ENCODE measurements around the gene KRTAP4-9.
"Not testable (repeated sequence)": the region's sequence is repeated elsewhere in the genome, so short reads cannot be mapped to it uniquely, and the experiment has no call there.

DNA sequence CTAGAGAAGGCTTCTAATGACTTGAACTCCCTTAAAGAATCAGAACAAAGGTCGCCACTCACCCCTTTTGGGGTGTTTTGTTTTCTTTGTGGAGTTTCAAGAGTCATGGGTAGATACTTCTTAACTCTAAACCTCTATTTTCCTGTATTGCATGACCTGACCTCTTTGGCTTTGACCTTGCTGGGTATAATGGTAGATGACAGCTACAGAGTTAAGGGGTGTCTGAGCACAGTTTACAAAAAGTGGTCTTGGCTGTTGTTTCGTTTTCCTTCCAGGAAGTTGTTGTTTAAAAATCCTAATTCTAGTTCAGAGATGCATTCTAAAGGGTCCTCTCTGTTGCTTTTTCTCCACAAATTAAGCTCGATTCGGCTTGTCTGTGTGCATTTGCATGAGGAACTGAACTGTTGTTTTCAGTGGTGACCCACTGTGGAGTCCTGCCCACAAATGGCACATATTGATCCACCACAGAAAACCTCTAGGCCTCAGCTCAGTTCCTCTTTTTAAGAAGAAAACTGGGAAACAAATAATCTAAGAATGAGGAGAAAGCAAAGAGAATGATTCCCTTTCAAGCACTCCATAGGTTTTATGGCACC lies 16.3 kb upstream of the KRTAP4-9 start:
- TF ChIP-seq, protein P1, sequence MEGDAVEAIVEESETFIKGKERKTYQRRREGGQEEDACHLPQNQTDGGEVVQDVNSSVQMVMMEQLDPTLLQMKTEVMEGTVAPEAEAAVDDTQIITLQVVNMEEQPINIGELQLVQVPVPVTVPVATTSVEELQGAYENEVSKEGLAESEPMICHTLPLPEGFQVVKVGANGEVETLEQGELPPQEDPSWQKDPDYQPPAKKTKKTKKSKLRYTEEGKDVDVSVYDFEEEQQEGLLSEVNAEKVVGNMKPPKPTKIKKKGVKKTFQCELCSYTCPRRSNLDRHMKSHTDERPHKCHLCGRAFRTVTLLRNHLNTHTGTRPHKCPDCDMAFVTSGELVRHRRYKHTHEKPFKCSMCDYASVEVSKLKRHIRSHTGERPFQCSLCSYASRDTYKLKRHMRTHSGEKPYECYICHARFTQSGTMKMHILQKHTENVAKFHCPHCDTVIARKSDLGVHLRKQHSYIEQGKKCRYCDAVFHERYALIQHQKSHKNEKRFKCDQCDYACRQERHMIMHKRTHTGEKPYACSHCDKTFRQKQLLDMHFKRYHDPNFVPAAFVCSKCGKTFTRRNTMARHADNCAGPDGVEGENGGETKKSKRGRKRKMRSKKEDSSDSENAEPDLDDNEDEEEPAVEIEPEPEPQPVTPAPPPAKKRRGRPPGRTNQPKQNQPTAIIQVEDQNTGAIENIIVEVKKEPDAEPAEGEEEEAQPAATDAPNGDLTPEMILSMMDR (IDR thresholded peaks at IDR 0.05), result not testable (repeated sequence)
- TF ChIP-seq EP300, POLR2AphosphoS5, POLR2A (IDR thresholded peaks at IDR 0.05): not testable (repeated sequence)

Data from suprapubic skin (tissue), 4 donors.